K562 (cell line): ENCODE results near the gene MTHFR. TPM values are rescaled to one million over a fixed set of nuclear protein-coding genes. Genes with fewer than 3 reads are reported as not detected.

Experiments
- CC2D1A ChIP-seq: fragments of 450-650 bp; IDR thresholded peaks from 2 replicates; pipeline ENCODE4 v1.6.1; 2017; ENCODE audit warnings: mild to moderate bottlenecking
- EP400 ChIP-seq: fragments of 450-650 bp; IDR thresholded peaks from 2 replicates; pipeline ENCODE4 v1.6.1; 2017; ENCODE audit warnings: antibody characterized with exemption, mild to moderate bottlenecking, moderate library complexity
- LARP7 ChIP-seq: fragments of 450-650 bp; IDR thresholded peaks from 2 replicates; pipeline ENCODE4 v1.6.1; 2016
- MAZ ChIP-seq, 2 experiments: fragments of 450-650 bp in 1 of 2; sonication (generic) in 1 of 2; formaldehyde crosslinking; IDR thresholded peaks in 1 of 2; conservative IDR thresholded peaks in 1 of 2; 2 replicates each; pipeline versions ENCODE4 v1.4.0 to v1.5.0; 2020; ENCODE audit warnings: mild to moderate bottlenecking in 1 of 2, missing genetic modification reagents in 1 of 2
- NR2C1 ChIP-seq, 2 experiments: fragments of 450-650 bp; IDR thresholded peaks; 2 replicates each; pipeline ENCODE4 v1.6.1; 2017; ENCODE audit warnings: mild to moderate bottlenecking in 2 of 2, antibody characterized with exemption in 1 of 2, inconsistent platforms in 1 of 2, missing compliant biosample characterization in 1 of 2, missing genetic modification characterization in 1 of 2
- RBM34 ChIP-seq: fragments of 200-400 bp; formaldehyde crosslinking; IDR thresholded peaks from 2 replicates; pipeline ENCODE4 v1.6.1; 2018; ENCODE audit warnings: low read length, borderline replicate concordance; ENCODE audit not compliant: insufficient read depth
- STAT5A ChIP-seq: IDR thresholded peaks from 2 replicates; pipeline ENCODE4 v1.6.1; 2012; ENCODE audit warnings: low read length, inconsistent platforms, borderline replicate concordance
- U2AF1 ChIP-seq: fragments of 200-400 bp; formaldehyde crosslinking; optimal IDR thresholded peaks from 2 replicates; pipeline ENCODE3; 2017; ENCODE audit warnings: mild to moderate bottlenecking, low read depth, low read length, moderate library complexity
- YY1 ChIP-seq, 3 experiments: IDR thresholded peaks; 2 replicates each; pipeline ENCODE4 v1.6.1; 2011; ENCODE audit warnings: low read length in 2 of 3, mild to moderate bottlenecking in 2 of 3, moderate library complexity in 2 of 3, borderline replicate concordance in 1 of 3, control low read depth in 1 of 3, low read depth in 1 of 3; ENCODE audit not compliant: insufficient read depth in 3 of 3, insufficient replicate concordance in 2 of 3, control insufficient read depth in 1 of 3, insufficient read length in 1 of 3; ENCODE audit errors: extremely low read depth in 1 of 3
- ZKSCAN8 ChIP-seq: fragments of 200-800 bp; sonication (Bioruptor generic); IDR thresholded peaks from 2 replicates; pipeline ENCODE4 v1.6.1; 2016; ENCODE audit warnings: missing genetic modification characterization, missing compliant biosample characterization
- ZNF644 ChIP-seq: fragments of 200-800 bp; sonication (Bioruptor generic); IDR thresholded peaks from 2 replicates; pipeline ENCODE4 v1.6.1; 2016; ENCODE audit warnings: low read depth, missing genetic modification characterization, missing compliant biosample characterization
- ZNF79 ChIP-seq: fragments of 250-450 bp; sonication (Bioruptor Pico); IDR thresholded peaks from 2 replicates; pipeline ENCODE4 v1.4.0; 2020; ENCODE audit warnings: low read depth, mild to moderate bottlenecking, moderate library complexity
- polyA plus RNA-seq, 8 experiments: library from polyadenylated mRNA; depleted of rRNA in 4 of 8; stranded (reverse) in 5 of 8; unstranded in 3 of 8; fragments of >200 nt; fragmentation: Nextera tagmentation in 2 of 8; fragmentation: Illumina TruSeq in 1 of 8; extraction: Ambion mirVana in 2 of 8; extraction: Trizol in 1 of 8; gene quantifications; 2 replicates each; pipeline versions ENCODE4 v1.2.1 to v1.2.3, GENCODE V29; 2011 to 2014; ENCODE audit warnings: inconsistent platforms in 1 of 8, missing spikeins in 1 of 8
- total RNA-seq, 7 experiments: library from RNA; depleted of rRNA in 6 of 7; stranded (reverse); fragments of >200 nt in 6 of 7; fragmentation: Illumina TruSeq in 2 of 7; extraction: Trizol in 2 of 7; gene quantifications; 2 replicates each; pipeline versions ENCODE4 v1.2.1 to v1.2.3, GENCODE V29; 2011 to 2021; ENCODE audit warnings: low replicate concordance in 1 of 7
- TF ChIP-seq, protein P1 (sequence below), 2 experiments: fragments of 200-800 bp in 1 of 2; sonication (Bioruptor generic) in 1 of 2; sonication (generic) in 1 of 2; formaldehyde crosslinking in 1 of 2; IDR thresholded peaks in 1 of 2; conservative IDR thresholded peaks in 1 of 2; 2 replicates each; pipeline versions ENCODE4 v1.5.0 to v1.6.1; 2016 to 2020; ENCODE audit warnings: missing compliant biosample characterization in 1 of 2, missing genetic modification characterization in 1 of 2, missing genetic modification reagents in 1 of 2
- TF ChIP-seq, protein P2 (sequence below): IDR thresholded peaks from 2 replicates; pipeline ENCODE4 v1.6.1; 2014; ENCODE audit warnings: antibody characterized with exemption
- TF ChIP-seq, protein P3 (sequence below): fragments of 450-650 bp; formaldehyde crosslinking; IDR thresholded peaks from 2 replicates; pipeline ENCODE4 v1.4.0; 2022; ENCODE audit warnings: missing genetic modification characterization
- TF ChIP-seq, protein P4 (sequence below): IDR thresholded peaks from 2 replicates; pipeline ENCODE4 v1.6.1; 2012; ENCODE audit warnings: low read depth, low read length, improper control_type of control experiment, borderline replicate concordance

The MTHFR gene
- total and polyA plus RNA-seq, 9 of the 15 experiments (the other 6 are each of a cell fraction or from before 2014, with no cell fraction given): 5.0 to 104 (median 62.6) TPM

DNA sequence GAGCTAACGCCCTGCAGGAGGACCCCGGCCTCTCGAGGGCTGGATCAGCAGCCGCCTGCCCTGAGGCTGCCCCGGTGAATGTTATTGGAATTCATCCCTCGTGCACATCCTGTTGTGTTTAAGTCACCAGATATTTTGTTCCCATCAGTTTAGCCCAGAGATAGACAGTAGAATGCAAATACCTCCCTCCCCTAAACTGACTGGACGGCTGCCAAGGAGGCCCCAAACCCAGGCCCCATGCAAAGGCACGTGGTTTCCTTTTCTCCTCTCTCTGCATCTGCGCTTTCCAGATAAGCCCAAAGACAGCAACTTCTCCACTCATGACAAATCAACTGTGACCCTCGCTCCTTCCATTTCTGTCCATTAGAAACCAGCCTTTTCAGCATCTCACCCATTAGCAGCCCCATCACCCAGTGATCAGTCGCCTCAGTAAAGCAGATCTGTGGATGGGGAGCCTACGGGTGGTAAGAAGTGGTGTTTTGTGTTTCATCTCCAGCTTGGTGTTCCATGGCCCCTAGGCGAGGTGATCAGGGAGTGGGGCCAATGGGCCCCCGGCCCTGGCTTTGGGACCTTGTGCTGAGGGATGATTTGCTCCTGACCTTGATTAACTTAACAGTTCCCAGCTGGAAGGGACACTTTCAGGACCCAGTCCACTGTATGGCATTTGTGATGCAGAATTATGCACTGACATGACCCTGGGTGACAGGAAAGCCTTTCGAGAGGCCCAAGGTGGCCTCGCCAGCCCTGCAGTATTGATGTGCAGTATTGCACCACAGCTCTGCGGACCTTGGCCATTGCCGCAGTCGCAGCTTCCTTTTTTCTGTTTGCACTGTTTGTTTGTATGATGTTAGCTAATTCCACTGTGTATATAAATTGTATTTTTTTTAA lies 36.6 kb upstream of the MTHFR start (continued):
- TF ChIP-seq YY1 (IDR thresholded peaks at IDR 0.05; ENCODE audit: borderline replicate concordance in 1 of 3, control insufficient read depth in 1 of 3, extremely low read depth in 1 of 3, insufficient read depth in 3 of 3, insufficient read length in 1 of 3, insufficient replicate concordance in 2 of 3, low read depth in 1 of 3, low read length in 2 of 3) (peak in 1 of 3 experiments; percentile 57), ZNF79 (CRISPR knock-in tag) (no peak), U2AF1 (no peak), EP400 (peak; percentile 88), ZKSCAN8 (CRISPR knock-in tag) (peak; percentile 84), ZNF644 (tag) (peak; percentile 86), CC2D1A (peak; percentile 72; the same call in 1 of the 2 replicates), RBM34 (no peak), LARP7 (no peak), STAT5A (peak; percentile 85), MAZ (CRISPR knock-in tag; conservative IDR thresholded peaks at IDR 0.05 in 1 of 2, IDR thresholded peaks at IDR 0.05 in 1 of 2) (peak; percentile 65 to 92; a peak in 3 of 4 replicates), NR2C1 (IDR thresholded peaks at IDR 0.05) (peak; percentile 64; the same call in 1 of the 2 replicates), NR2C1 (tag; IDR thresholded peaks at IDR 0.05) (peak; percentile 79)
- TF ChIP-seq, protein P1, sequence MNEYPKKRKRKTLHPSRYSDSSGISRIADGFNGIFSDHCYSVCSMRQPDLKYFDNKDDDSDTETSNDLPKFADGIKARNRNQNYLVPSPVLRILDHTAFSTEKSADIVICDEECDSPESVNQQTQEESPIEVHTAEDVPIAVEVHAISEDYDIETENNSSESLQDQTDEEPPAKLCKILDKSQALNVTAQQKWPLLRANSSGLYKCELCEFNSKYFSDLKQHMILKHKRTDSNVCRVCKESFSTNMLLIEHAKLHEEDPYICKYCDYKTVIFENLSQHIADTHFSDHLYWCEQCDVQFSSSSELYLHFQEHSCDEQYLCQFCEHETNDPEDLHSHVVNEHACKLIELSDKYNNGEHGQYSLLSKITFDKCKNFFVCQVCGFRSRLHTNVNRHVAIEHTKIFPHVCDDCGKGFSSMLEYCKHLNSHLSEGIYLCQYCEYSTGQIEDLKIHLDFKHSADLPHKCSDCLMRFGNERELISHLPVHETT (CRISPR knock-in tag; conservative IDR thresholded peaks at IDR 0.05 in 1 of 2, IDR thresholded peaks at IDR 0.05 in 1 of 2): peak in 1 of 2 experiments; percentile 83; a peak in 2 of 4 replicates
- TF ChIP-seq, protein P2, sequence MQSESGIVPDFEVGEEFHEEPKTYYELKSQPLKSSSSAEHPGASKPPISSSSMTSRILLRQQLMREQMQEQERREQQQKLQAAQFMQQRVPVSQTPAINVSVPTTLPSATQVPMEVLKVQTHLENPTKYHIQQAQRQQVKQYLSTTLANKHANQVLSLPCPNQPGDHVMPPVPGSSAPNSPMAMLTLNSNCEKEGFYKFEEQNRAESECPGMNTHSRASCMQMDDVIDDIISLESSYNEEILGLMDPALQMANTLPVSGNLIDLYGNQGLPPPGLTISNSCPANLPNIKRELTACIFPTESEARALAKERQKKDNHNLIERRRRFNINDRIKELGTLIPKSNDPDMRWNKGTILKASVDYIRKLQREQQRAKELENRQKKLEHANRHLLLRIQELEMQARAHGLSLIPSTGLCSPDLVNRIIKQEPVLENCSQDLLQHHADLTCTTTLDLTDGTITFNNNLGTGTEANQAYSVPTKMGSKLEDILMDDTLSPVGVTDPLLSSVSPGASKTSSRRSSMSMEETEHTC: peak; percentile 97
- TF ChIP-seq, protein P3, sequence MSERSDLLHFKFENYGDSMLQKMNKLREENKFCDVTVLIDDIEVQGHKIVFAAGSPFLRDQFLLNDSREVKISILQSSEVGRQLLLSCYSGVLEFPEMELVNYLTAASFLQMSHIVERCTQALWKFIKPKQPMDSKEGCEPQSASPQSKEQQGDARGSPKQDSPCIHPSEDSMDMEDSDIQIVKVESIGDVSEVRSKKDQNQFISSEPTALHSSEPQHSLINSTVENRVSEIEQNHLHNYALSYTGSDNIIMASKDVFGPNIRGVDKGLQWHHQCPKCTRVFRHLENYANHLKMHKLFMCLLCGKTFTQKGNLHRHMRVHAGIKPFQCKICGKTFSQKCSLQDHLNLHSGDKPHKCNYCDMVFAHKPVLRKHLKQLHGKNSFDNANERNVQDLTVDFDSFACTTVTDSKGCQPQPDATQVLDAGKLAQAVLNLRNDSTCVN: 0 out of 2 replicates have a peak, but pooled peaks have one; percentile 51
- TF ChIP-seq, protein P4, sequence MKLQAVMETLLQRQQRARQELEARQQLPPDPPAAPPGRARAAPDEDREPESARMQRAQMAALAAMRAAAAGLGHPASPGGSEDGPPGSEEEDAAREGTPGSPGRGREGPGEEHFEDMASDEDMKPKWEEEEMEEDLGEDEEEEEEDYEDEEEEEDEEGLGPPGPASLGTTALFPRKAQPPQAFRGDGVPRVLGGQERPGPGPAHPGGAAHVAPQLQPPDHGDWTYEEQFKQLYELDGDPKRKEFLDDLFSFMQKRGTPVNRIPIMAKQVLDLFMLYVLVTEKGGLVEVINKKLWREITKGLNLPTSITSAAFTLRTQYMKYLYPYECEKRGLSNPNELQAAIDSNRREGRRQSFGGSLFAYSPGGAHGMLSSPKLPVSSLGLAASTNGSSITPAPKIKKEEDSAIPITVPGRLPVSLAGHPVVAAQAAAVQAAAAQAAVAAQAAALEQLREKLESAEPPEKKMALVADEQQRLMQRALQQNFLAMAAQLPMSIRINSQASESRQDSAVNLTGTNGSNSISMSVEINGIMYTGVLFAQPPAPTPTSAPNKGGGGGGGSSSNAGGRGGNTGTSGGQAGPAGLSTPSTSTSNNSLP: peak; percentile 20; the same call in 1 of the 2 replicates
